Erythroblast (primary cell): ENCODE data around the gene PRPSAP1.

ENCODE experiments used
- GATA1 ChIP-seq: IDR thresholded peaks from 2 replicates; pipeline ENCODE4 v1.6.1; 2011; ENCODE audit warnings: low read depth, mild to moderate bottlenecking, control low read depth, low read length, moderate library complexity
- POLR2A ChIP-seq: IDR thresholded peaks from 2 replicates; pipeline ENCODE4 v1.6.1; 2011; ENCODE audit warnings: mild to moderate bottlenecking, low read length

DNA sequence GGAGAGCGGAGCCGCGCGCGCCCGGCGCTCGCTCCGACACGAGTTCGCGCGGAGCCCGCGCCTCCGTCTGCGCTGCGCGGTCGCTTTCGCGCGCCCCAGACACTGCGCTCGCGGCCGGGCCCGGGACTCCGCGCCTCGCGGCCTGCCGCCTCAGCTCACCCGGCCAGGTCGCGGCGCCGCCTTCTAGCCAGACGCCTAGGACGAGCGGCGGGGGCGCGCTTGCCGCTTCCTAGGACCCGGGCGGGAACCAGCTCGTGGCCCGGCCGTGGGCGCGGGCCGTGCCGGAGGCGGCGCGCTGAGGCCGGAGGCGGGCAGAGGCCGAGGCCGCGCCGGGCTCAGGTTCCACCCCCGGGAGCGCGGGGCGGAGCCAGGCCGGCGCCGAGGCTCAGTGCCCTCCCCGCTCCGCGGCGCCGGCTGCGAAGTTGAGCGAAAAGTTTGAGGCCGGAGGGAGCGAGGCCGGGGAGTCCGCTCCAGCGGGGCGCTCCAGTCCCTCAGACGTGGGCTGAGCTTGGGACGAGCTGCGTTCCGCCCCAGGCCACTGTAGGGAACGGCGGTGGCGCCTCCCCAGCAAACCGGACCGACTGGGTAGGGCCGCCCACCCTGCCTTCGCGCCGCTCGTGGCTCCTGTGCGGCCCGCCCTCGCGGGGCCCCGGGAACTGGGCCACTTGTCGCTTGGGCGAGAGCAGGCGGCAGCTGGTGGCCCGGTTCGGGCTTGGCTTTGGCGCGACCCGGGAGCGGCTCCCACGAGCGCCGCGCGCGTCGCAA, 30.7 kb upstream of the PRPSAP1 start, which contains the start of gene SPHK1:
- peak; percentile 71 for TF ChIP-seq POLR2A
- no peak for TF ChIP-seq GATA1
